GM19023 (cell line): ENCODE data around the gene CRLF1.
"Not testable (repeated sequence)": the region's sequence is repeated elsewhere in the genome, so short reads cannot be mapped to it uniquely, and the experiment has no call there.

Source experiments
- ATAC-seq: cut with Tn5 transposase; IDR thresholded peaks from one replicate; pipeline ENCODE4 v1.9.1; 2021; ENCODE audit warnings: mild to moderate bottlenecking, moderate library complexity; ENCODE audit not compliant: unreplicated experiment

CRLF1 gene

GRCh38 chr19:18593367-18594095 lies 13.1 kb downstream of the CRLF1 start:
- ATAC-seq: no peak

GRCh38 chr19:18592732-18593131 lies 13.9 kb downstream of the CRLF1 start:
- not testable (repeated sequence) for ATAC-seq

GRCh38 chr19:18591735-18592385 lies 14.7 kb downstream of the CRLF1 start:
- ATAC-seq: no peak

GRCh38 chr19:18590273-18591272 lies 16.0 kb downstream of the CRLF1 start:
- no peak for ATAC-seq

- peak; percentile 48 for ATAC-seq
These were observed 17.0 kb downstream of the CRLF1 start for GRCh38 chr19:18589380-18590272.

GRCh38 chr19:18588611-18589379 lies 17.8 kb downstream of the CRLF1 start, which contains the start of gene REX1BD:
REX1BD (plus strand) TSS chr19:18588798; CDS start chr19:18588802, 4 bp downstream.
- ATAC-seq: peak; percentile 65

GRCh38 chr19:18587962-18588610 lies 18.5 kb downstream of the CRLF1 start:
- peak; percentile 8 for ATAC-seq

GRCh38 chr19:18587561-18587960 lies 19.0 kb downstream of the CRLF1 start:
- ATAC-seq: no peak

- no peak for ATAC-seq
These were observed 20.3 kb downstream of the CRLF1 start for GRCh38 chr19:18586306-18586705.

GRCh38 chr19:18580311-18580710 lies 26.3 kb downstream of the CRLF1 start:
- ATAC-seq: no peak

GRCh38 chr19:18577365-18577914 lies 29.2 kb downstream of the CRLF1 start:
- ATAC-seq: no peak

GRCh38 chr19:18576383-18576782 lies 30.2 kb downstream of the CRLF1 start:
- no peak for ATAC-seq

GRCh38 chr19:18574691-18575291 lies 31.8 kb downstream of the CRLF1 start:
- no peak for ATAC-seq

GRCh38 chr19:18571564-18572344 lies 34.8 kb downstream of the CRLF1 start, which contains the start of gene UBA52:
UBA52 (plus strand) TSS chr19:18571857; CDS start chr19:18573301, 1,444 bp downstream.
- peak; percentile 87 for ATAC-seq

- no peak for ATAC-seq
These were observed 38.2 kb downstream of the CRLF1 start for GRCh38 chr19:18568367-18568766.

- no peak for ATAC-seq
These were observed 39.6 kb downstream of the CRLF1 start for GRCh38 chr19:18566953-18567352.

- ATAC-seq: no peak
These were observed 44.5 kb downstream of the CRLF1 start for GRCh38 chr19:18562086-18562485.
